Measurements from ENCODE around the gene SMTNL2. TPM values are rescaled to one million over a fixed set of nuclear protein-coding genes. Genes with fewer than 3 reads are reported as not detected.
"Not testable (repeated sequence)": the region's sequence is repeated elsewhere in the genome, so short reads cannot be mapped to it uniquely, and the experiment has no call there.

Gene SMTNL2
- total and polyA plus RNA-seq, 9 of the 15 experiments (the other 6 are each of a cell fraction or from before 2014, with no cell fraction given) = not detected

DNA sequence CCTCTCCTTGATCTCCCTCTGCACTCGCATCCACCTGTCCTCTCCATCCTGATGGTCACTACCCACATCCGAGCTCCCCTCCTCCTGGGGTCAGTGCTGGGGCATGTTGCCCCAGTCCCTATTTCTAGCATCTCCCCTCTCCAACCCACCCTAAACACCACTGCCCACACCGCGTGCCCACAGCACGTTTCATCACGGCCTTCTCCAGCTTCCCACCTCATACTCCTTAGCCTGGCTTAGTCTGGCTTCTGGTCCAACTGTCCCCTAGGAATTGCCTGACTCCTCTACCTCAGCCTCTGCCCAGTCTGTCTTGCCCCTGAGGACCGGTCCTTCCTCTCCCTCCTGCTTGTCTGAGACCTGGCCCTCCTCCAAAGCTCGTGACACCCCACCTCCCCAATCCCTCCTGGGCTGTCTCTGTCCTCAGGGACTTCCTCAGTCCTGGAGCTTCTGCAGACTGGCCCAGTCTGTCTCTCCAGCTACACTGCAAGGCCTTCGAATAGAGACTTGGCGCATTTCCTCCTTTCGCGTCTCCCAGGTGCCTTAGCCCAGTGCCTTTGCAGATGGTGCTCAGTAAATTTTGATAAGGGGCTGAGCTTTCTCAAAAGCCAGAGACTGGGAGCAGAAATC lies 52.3 kb downstream of the SMTNL2 start:
- TF ChIP-seq COPS2 (conservative IDR thresholded peaks at IDR 0.05) = no peak
- TF ChIP-seq, protein P1, sequence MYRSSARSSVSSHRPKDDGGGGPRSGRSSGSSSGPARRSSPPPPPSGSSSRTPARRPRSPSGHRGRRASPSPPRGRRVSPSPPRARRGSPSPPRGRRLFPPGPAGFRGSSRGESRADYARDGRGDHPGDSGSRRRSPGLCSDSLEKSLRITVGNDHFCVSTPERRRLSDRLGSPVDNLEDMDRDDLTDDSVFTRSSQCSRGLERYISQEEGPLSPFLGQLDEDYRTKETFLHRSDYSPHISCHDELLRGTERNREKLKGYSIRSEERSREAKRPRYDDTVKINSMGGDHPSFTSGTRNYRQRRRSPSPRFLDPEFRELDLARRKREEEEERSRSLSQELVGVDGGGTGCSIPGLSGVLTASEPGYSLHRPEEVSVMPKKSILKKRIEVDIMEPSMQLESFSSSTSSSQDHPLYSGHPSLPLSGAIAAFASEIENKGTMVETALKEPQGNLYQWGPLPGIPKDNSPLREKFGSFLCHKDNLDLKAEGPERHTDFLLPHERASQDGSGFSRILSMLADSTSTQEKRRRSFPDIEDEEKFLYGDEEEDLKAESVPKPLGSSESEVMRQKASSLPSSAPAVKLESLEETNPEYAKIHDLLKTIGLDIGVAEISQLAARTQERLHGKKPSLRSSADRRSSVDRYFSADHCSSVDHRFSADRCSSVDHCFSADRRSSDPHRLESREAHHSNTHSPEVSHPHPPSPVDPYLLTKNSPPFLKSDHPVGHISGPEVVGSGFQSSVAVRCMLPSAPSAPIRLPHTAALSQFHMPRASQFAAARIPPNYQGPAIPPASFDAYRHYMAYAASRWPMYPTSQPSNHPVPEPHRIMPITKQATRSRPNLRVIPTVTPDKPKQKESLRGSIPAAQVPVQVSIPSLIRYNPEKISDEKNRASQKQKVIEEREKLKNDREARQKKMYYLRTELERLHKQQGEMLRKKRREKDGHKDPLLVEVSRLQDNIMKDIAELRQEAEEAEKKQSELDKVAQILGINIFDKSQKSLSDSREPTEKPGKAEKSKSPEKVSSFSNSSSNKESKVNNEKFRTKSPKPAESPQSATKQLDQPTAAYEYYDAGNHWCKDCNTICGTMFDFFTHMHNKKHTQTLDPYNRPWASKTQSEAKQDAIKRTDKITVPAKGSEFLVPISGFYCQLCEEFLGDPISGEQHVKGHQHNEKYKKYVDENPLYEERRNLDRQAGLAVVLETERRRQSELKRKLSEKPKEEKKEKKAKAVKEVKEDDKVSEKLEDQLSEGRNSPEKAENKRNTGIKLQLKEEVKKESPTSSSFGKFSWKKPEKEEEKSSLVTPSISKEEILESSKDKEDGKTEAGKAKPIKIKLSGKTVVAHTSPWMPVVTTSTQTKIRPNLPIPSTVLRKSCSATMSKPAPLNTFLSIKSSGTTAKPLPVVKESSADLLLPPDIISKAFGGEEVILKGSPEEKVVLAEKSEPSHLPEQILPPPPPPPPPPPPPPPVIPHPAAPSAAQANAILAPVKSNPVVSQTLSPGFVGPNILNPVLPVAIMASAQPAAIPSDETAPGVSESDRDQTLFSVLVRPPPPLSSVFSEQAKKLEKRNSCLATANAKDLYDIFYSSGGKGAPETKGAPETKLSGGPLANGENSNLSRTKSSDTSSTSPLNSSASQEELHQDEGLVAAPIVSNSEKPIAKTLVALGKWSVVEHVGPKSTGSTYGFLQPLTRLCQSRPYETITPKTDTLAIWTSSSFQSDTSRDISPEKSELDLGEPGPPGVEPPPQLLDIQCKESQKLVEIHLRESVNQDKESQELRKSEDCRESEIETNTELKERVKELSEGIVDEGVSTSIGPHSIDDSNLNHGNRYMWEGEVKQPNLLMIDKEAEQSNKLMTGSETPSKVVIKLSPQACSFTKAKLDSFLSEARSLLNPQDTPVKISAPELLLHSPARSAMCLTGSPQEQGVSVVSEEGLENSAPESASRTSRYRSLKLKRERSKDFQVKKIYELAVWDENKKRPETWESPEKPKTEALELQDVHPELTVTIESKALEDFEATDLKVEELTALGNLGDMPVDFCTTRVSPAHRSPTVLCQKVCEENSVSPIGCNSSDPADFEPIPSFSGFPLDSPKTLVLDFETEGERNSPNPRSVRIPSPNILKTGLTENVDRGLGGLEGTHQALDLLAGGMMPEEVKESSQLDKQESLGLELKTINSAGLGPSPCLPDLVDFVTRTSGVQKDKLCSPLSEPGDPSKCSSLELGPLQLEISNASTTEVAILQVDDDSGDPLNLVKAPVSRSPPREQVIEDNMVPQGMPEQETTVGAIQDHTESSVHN (IDR thresholded peaks at IDR 0.05; ENCODE audit: borderline replicate concordance in 1 of 2, low read depth in 1 of 2) = no peak
- TF ChIP-seq NFIC (IDR thresholded peaks at IDR 0.05) = no peak
- H3K36me3 ChIP-seq (ENCODE audit: control insufficient read depth, insufficient read depth, low read length) = no peaks in the 10 kb centered on the region
- WGBS (ENCODE audit: insufficient coverage, low coverage, missing lambda C conversion rate) = 8% methylated on average over 12 of the region's 12 CpGs
- ATAC-seq (no peak), FAIRE-seq (no peak), DNase-seq (ENCODE audit: extremely low read depth in 1 of 4, low spot score in 3 of 4) (no peak)
- peaks cover 0 to 15% of the 10 kb centered on the region in 2 experiments; a peak in 2 of 5 replicates for H3K4me1 ChIP-seq (replicated peaks in 1 of 2; ENCODE audit: control insufficient read depth in 2 of 2, insufficient read depth in 2 of 2, low read length in 2 of 2)
- no peaks in the 10 kb centered on the region for H3K9me1 ChIP-seq (ENCODE audit: control insufficient read depth, insufficient read depth, low read length)
- H3K4me3 ChIP-seq = no peak overlapping the region
- H3K27me3 ChIP-seq (ENCODE audit: control insufficient read depth in 2 of 2, insufficient read depth in 2 of 2, low read length in 2 of 2) = peaks cover 0 to 28% of the 10 kb centered on the region in 2 experiments; a peak in 3 of 5 replicates
- no peak overlapping the region for H3K27ac ChIP-seq (ENCODE audit: extremely low read depth, low read depth, low read length)
- in situ Hi-C loops (cut with MboI) = no loop called here
- intact Hi-C loops (cut with micrococcal nuclease) = no loop called here
- no peak overlapping the region for H3K9ac ChIP-seq (ENCODE audit: insufficient read depth in 1 of 2, low read depth in 2 of 2, low read length in 2 of 2)
- POLR2A ChIA-PET = interaction anchor here (0.6 to 0.7 kb wide), 3 partner anchors 12 to 252 kb away, joined by 3 to 4 read pairs (median 3); no protein-coding TSS in a partner anchor
- H4K20me1 ChIP-seq (replicated peaks; ENCODE audit: control insufficient read depth, insufficient read depth, low read length) = no peaks in the 10 kb centered on the region
- no TSS peak for BruUV-seq (replicated peaks)
- no peak overlapping the region for H3K4me2 ChIP-seq (ENCODE audit: insufficient read depth, low read length)
- CTCF ChIA-PET (ENCODE audit: low intra/inter-chr PET ratio) = no interaction called here
- no peaks in the 10 kb centered on the region for H3K9me3 ChIP-seq (replicated peaks; ENCODE audit: control insufficient read depth, insufficient read depth, low read depth, low read length)
- H2AFZ ChIP-seq (ENCODE audit: low read depth, low read length) = no peak overlapping the region
- no peaks in the 10 kb centered on the region for H3K79me2 ChIP-seq (ENCODE audit: control insufficient read depth, insufficient read depth, low read length)

DNA sequence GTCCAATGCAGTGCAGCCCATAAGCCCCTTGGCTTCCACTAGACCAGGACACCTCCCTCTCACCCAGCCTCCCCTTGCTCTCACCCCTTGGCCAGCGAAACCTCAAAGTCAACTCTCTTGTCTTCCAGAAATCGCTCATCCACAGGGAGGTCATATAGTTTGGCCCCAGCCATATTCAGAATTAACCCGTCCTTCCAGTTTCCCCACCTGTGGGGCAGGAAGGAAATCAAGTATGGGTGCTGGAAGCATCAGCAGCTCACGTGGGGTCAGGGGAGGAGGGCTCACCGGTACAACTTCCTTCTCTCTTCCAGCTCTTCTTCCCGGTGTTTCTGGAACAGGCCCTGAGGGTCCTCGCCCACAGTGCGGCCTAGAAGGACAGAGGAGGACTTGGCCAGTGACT lies 54.4 kb downstream of the SMTNL2 start:
- CTCF ChIA-PET (ENCODE audit: low intra/inter-chr PET ratio); BruUV-seq (replicated peaks): not testable (repeated sequence)

More for the DNA sequence above, 54.4 kb downstream of the SMTNL2 start:
- FAIRE-seq; H3K9me3 ChIP-seq (replicated peaks; ENCODE audit: control insufficient read depth, insufficient read depth, low read depth, low read length); intact Hi-C loops (cut with micrococcal nuclease); H4K20me1 ChIP-seq (replicated peaks; ENCODE audit: control insufficient read depth, insufficient read depth, low read length); H3K27ac ChIP-seq (ENCODE audit: extremely low read depth, low read depth, low read length); H2AFZ ChIP-seq (ENCODE audit: low read depth, low read length); in situ Hi-C loops (cut with MboI); H3K4me2 ChIP-seq (ENCODE audit: insufficient read depth, low read length); H3K9ac ChIP-seq (ENCODE audit: insufficient read depth in 1 of 2, low read depth in 2 of 2, low read length in 2 of 2); ATAC-seq; H3K79me2 ChIP-seq (ENCODE audit: control insufficient read depth, insufficient read depth, low read length); H3K9me1 ChIP-seq (ENCODE audit: control insufficient read depth, insufficient read depth, low read length); H3K4me3 ChIP-seq; H3K36me3 ChIP-seq (ENCODE audit: control insufficient read depth, insufficient read depth, low read length); DNase-seq (ENCODE audit: extremely low read depth in 1 of 4, low spot score in 3 of 4): not testable (repeated sequence)
- POLR2A ChIA-PET = interaction anchor here (1.0 kb wide), 1 partner anchor 12 kb away, joined by 3 read pairs; no protein-coding TSS in a partner anchor
- Histone ChIP-seq H3K4me1 (replicated peaks in 1 of 2; ENCODE audit: control insufficient read depth in 2 of 2, insufficient read depth in 2 of 2, low read length in 2 of 2) (peaks cover 0 to 12% of the 10 kb centered on the region in 2 experiments; a peak in 3 of 5 replicates), H3K27me3 (ENCODE audit: control insufficient read depth in 2 of 2, insufficient read depth in 2 of 2, low read length in 2 of 2) (peaks cover 0 to 27% of the 10 kb centered on the region in 2 experiments; a peak in 3 of 5 replicates)
- 8% methylated on average over 4 of the region's 8 CpGs for whole genome bisulfite sequencing (ENCODE audit: insufficient coverage, low coverage, missing lambda C conversion rate)
